Sigmoid colon (tissue), 7 donors: ENCODE data around the gene DHRS7. TPM values are rescaled to one million over a fixed set of nuclear protein-coding genes. Genes with fewer than 3 reads are reported as not detected.

Source experiments
- DNase-seq: peaks from one replicate; pipeline ENCODE4 v3.0.0-alpha.2; 2019
- H3K27ac ChIP-seq, 4 donors: fragments of 200-600 bp; sonication (generic); one replicate each; pipeline ENCODE4 v1.5.1; 2016 to 2019; ENCODE audit warnings: mild to moderate bottlenecking in 1 of 4
- H3K27me3 ChIP-seq, 3 donors: fragments of 200-600 bp; sonication (generic); one replicate each; pipeline ENCODE4 v1.5.1; 2019; ENCODE audit warnings: mild to moderate bottlenecking in 1 of 3
- H3K36me3 ChIP-seq, 4 donors: fragments of 200-600 bp; sonication (generic); one replicate each; pipeline ENCODE4 v1.5.1; 2016 to 2019
- H3K4me1 ChIP-seq, 4 donors: fragments of 200-600 bp; sonication (generic); one replicate each; pipeline ENCODE4 v1.5.1; 2017 to 2019
- H3K4me3 ChIP-seq, 4 donors: fragments of 200-600 bp; sonication (generic); one replicate each; pipeline ENCODE4 v1.5.1; 2017 to 2019; ENCODE audit warnings: mild to moderate bottlenecking in 2 of 4, moderate library complexity in 1 of 4
- H3K9me3 ChIP-seq, 4 donors: fragments of 200-600 bp in 3 of 4; sonication (generic) in 3 of 4; one replicate each; pipeline versions ENCODE4 v1.5.1 to v1.6.1; 2013 to 2019
- EP300 ChIP-seq, 4 donors: sonication (generic); formaldehyde crosslinking; IDR thresholded peaks; one replicate each; pipeline ENCODE4 v1.6.1; 2017; ENCODE audit warnings: antibody characterized with exemption in 4 of 4
- POLR2A ChIP-seq, 2 donors: fragments of 450-650 bp; IDR thresholded peaks; one replicate each; pipeline ENCODE4 v1.6.1; 2016; ENCODE audit warnings: antibody characterized with exemption in 2 of 2, mild to moderate bottlenecking in 2 of 2, moderate library complexity in 2 of 2
- POLR2AphosphoS5 ChIP-seq, 4 donors: sonication (generic); formaldehyde crosslinking; IDR thresholded peaks; one replicate each; pipeline ENCODE4 v1.6.1; 2017; ENCODE audit warnings: antibody characterized with exemption in 4 of 4
- WGBS, 2 donors: extraction: QIAGEN DNeasy Blood & Tissue Kit; methylation state at CpG; one replicate each; pipeline ENCODE4 v1.1.7; 2013; 5-methylcytosine and 5-hydroxymethylcytosine counted together
- intact Hi-C: fragments of 100-400 bp; cut with DNase I; formaldehyde crosslinking; loops from one replicate; pipeline ENCODE4 v1.15.1; 2023
- polyA plus RNA-seq, 3 donors: library from polyadenylated mRNA; stranded (reverse); fragments of 200-250 nt; gene quantifications; one replicate each; pipeline ENCODE4 v1.2.3, GENCODE V29; 2013
- total RNA-seq, 4 donors: library from RNA; depleted of rRNA; stranded (reverse); fragments of >200 nt; gene quantifications; one replicate each; pipeline ENCODE4 v1.1.0, GENCODE V29; 2016
- TF ChIP-seq, protein P1 (sequence below), 4 experiments: fragments of 450-650 bp in 3 of 4; fragments of 200-600 bp in 1 of 4; IDR thresholded peaks; one replicate each; pipeline ENCODE4 v1.5.1; 2016 to 2019; ENCODE audit warnings: antibody characterized with exemption in 4 of 4, mild to moderate bottlenecking in 3 of 4, moderate library complexity in 2 of 4
- donor health status: healthy with polysubstance abuse.
- donor health status: Bipolar disorder and iron deficiency.
- donor health status: healthy.

DHRS7 gene
- total and polyA plus RNA-seq, 7 donors, result 18.0 to 70.9 (median 49.2) TPM

DNA sequence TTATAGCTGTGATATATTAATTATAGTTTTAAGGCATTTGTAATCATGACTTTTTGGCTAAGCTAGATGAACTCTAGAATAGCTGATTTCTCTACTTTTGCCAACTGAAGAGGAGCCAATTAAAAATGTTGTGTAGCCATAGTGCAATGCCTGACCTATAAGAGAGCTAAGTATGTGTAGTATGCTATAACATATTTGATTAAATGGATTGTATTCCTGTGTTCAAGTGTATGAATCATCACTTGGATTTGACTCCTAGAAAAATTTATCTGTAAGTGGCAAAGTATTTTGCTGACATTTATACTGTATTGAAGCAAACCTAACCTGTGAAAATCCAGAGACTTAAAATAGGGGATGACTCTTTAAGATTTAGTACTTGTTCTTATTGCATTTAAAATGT is 39.3 kb downstream of the DHRS7 start:
- no peak for TF ChIP-seq POLR2A (IDR thresholded peaks at IDR 0.05)
- no peak for TF ChIP-seq EP300 (IDR thresholded peaks at IDR 0.05)
- TF ChIP-seq, protein P1, sequence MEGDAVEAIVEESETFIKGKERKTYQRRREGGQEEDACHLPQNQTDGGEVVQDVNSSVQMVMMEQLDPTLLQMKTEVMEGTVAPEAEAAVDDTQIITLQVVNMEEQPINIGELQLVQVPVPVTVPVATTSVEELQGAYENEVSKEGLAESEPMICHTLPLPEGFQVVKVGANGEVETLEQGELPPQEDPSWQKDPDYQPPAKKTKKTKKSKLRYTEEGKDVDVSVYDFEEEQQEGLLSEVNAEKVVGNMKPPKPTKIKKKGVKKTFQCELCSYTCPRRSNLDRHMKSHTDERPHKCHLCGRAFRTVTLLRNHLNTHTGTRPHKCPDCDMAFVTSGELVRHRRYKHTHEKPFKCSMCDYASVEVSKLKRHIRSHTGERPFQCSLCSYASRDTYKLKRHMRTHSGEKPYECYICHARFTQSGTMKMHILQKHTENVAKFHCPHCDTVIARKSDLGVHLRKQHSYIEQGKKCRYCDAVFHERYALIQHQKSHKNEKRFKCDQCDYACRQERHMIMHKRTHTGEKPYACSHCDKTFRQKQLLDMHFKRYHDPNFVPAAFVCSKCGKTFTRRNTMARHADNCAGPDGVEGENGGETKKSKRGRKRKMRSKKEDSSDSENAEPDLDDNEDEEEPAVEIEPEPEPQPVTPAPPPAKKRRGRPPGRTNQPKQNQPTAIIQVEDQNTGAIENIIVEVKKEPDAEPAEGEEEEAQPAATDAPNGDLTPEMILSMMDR (IDR thresholded peaks at IDR 0.05), result no peak
- no peak for TF ChIP-seq POLR2AphosphoS5 (IDR thresholded peaks at IDR 0.05)
- H3K4me1 ChIP-seq, result no peaks in the 10 kb centered on the region
- intact Hi-C loops, result no loop called here
- DNase-seq, result no peak
- H3K27ac ChIP-seq, result no peak overlapping the region
- H3K27me3 ChIP-seq, result no peaks in the 10 kb centered on the region
- peaks cover 0 to 2% (median 0%) of the 10 kb centered on the region in 4 donors for H3K9me3 ChIP-seq
- H3K4me3 ChIP-seq, result no peak overlapping the region
- peaks cover 9 to 66% (median 38%) of the 10 kb centered on the region in 4 donors for H3K36me3 ChIP-seq

DNA sequence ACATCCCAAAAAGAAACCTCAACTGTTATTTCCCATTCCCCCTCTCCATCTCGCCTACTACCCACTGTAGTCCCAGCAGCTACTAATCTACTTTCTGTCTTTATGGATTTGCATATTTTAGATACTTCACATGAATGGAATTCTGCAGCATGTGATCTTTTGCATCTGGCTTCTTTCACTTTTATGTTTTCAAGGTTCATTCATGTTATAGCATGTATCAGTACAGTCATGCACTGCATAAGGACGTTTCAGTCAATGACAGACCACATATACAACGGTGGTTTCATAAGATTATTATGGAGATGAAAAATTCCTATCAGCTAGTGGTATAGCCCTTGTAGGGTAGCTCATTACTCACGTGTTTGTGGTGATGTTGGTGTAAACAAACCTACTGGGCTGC is 49.0 kb downstream of the DHRS7 start:
- Histone ChIP-seq H3K4me3 (no peak overlapping the region), H3K27ac (no peak overlapping the region), H3K9me3 (no peaks in the 10 kb centered on the region), H3K4me1 (peaks cover 0 to 10% (median 2%) of the 10 kb centered on the region in 4 donors), H3K27me3 (no peaks in the 10 kb centered on the region), H3K36me3 (peaks cover 0 to 48% (median 5%) of the 10 kb centered on the region in 4 donors)
- no peak for DNase-seq
- intact Hi-C loops, result no loop called here
- TF ChIP-seq, protein P1 (IDR thresholded peaks at IDR 0.05), result no peak
- TF ChIP-seq EP300 (IDR thresholded peaks at IDR 0.05), result no peak
- no peak for TF ChIP-seq POLR2AphosphoS5 (IDR thresholded peaks at IDR 0.05)
- 75 to 83% methylated on average over 4 of the region's 4 CpGs for WGBS, 2 donors

DNA sequence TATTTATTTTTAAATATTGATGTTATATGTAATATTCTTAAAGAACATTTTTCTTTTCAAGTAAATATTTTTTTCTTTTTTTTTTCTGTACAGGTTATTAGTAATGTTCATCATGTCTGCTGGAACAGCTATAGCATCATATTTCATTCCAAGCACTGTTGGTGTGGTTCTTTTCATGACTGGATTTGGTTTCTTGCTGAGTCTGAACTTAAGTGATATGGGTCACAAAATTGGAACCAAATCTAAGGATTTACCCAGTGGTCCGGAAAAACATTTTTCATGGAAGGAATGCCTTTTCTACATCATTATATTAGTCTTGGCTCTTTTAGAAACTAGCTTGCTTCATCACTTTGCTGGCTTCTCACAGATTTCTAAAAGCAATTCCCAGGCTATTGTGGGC is 50.3 kb downstream of the DHRS7 start:
- no peak for DNase-seq
- Histone ChIP-seq H3K36me3 (peaks cover 0 to 41% (median 5%) of the 10 kb centered on the region in 4 donors), H3K9me3 (no peaks in the 10 kb centered on the region), H3K4me1 (peaks cover 0 to 10% (median 2%) of the 10 kb centered on the region in 4 donors), H3K4me3 (no peak overlapping the region), H3K27me3 (no peaks in the 10 kb centered on the region), H3K27ac (no peak overlapping the region)
- intact Hi-C loops, result no loop called here
- TF ChIP-seq, protein P1 (IDR thresholded peaks at IDR 0.05), result no peak
- TF ChIP-seq POLR2A (IDR thresholded peaks at IDR 0.05), result no peak
- no peak for TF ChIP-seq POLR2AphosphoS5 (IDR thresholded peaks at IDR 0.05)
- no peak for TF ChIP-seq EP300 (IDR thresholded peaks at IDR 0.05)
- WGBS, 2 donors, result 2 to 43% methylated on average over 1 of the region's 1 CpG

DNA sequence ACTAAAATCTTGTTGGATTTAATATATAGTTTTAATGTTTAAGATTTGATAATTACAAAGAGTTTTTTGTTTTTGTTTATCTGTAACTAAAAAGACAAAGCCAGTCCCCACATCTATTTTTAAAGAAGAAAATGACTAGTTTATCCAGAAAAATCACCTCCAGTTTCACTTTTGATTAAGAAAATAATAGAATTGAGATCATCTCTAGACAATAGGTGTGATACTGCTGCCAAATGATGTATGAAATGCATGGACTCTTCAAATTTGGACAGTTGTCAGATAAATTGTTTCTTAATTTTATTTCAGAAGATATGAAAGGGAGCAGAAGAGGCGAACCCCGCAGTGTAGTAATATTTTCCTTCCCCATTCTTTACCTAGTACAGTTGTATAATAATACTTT is 53.5 kb downstream of the DHRS7 start:
- WGBS, 2 donors, result 92 to 96% methylated on average over 2 of the region's 2 CpGs
- Histone ChIP-seq H3K27ac (no peak overlapping the region), H3K9me3 (no peaks in the 10 kb centered on the region), H3K4me1 (peaks cover 0 to 14% (median 2%) of the 10 kb centered on the region in 4 donors), H3K36me3 (peaks cover 0 to 12% (median 0%) of the 10 kb centered on the region in 4 donors), H3K4me3 (no peak overlapping the region), H3K27me3 (no peaks in the 10 kb centered on the region)
- TF ChIP-seq, protein P1 (IDR thresholded peaks at IDR 0.05), result no peak
- no peak for TF ChIP-seq POLR2AphosphoS5 (IDR thresholded peaks at IDR 0.05)
- no peak for TF ChIP-seq POLR2A (IDR thresholded peaks at IDR 0.05)
- TF ChIP-seq EP300 (IDR thresholded peaks at IDR 0.05), result no peak
- intact Hi-C loops, result no loop called here
- DNase-seq, result no peak

DNA sequence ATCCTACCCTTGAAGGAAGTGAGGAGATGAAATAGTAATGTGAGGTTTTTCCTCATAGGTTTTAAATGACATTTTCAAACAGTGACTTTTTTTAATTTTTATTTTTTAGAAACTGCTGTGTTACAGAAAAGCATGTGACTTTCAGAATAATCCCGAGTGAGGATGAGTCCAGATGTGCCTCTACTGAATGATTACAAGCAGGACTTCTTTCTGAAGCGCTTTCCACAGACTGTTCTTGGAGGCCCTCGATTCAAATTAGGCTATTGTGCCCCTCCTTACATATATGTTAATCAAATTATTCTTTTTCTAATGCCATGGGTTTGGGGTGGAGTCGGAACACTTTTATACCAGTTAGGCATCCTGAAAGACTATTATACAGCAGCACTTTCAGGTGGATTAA is 57.7 kb downstream of the DHRS7 start:
- H3K36me3 ChIP-seq, result no peaks in the 10 kb centered on the region
- H3K4me3 ChIP-seq, result no peak overlapping the region
- DNase-seq, result no peak
- no peaks in the 10 kb centered on the region for H3K27me3 ChIP-seq
- H3K4me1 ChIP-seq, result peaks cover 0 to 28% (median 13%) of the 10 kb centered on the region in 4 donors
- H3K9me3 ChIP-seq, result no peaks in the 10 kb centered on the region
- intact Hi-C loops, result no loop called here
- TF ChIP-seq, protein P1 (IDR thresholded peaks at IDR 0.05), result no peak
- no peak for TF ChIP-seq EP300 (IDR thresholded peaks at IDR 0.05)
- TF ChIP-seq POLR2AphosphoS5 (IDR thresholded peaks at IDR 0.05), result no peak
- no peak for TF ChIP-seq POLR2A (IDR thresholded peaks at IDR 0.05)
- 86 to 89% methylated on average over 4 of the region's 4 CpGs for WGBS, 2 donors
- H3K27ac ChIP-seq, result no peak overlapping the region
